ENCODE results near the gene DIS3L2.

- TF ChIP-seq CTCF (IDR thresholded peaks at IDR 0.05), result no peak
- TF ChIP-seq POLR2A (IDR thresholded peaks at IDR 0.05), result no peak
Observed at GRCh38 chr2:232323328-232323650, 361.8 kb downstream of the DIS3L2 start.
